HL-60 (cell line): Measurements from ENCODE around the gene KCMF1.

ENCODE experiments used
- CTCF ChIP-seq: IDR thresholded peaks from one replicate; pipeline ENCODE4 v1.5.1; 2011; ENCODE audit warnings: low read length, control low read depth, inconsistent platforms; ENCODE audit not compliant: insufficient read depth
- GABPA ChIP-seq: IDR thresholded peaks from 2 replicates; pipeline ENCODE4 v1.6.1; 2012; ENCODE audit warnings: low read depth
- TF ChIP-seq, protein P1 (sequence below): IDR thresholded peaks from 2 replicates; pipeline ENCODE4 v1.6.1; 2012; ENCODE audit warnings: low read depth; ENCODE audit not compliant: insufficient replicate concordance

GRCh38 chr2:85032621-85033020 lies 61.7 kb downstream of the KCMF1 start:
- TF ChIP-seq CTCF (no peak), GABPA (no peak)
- TF ChIP-seq, protein P1, sequence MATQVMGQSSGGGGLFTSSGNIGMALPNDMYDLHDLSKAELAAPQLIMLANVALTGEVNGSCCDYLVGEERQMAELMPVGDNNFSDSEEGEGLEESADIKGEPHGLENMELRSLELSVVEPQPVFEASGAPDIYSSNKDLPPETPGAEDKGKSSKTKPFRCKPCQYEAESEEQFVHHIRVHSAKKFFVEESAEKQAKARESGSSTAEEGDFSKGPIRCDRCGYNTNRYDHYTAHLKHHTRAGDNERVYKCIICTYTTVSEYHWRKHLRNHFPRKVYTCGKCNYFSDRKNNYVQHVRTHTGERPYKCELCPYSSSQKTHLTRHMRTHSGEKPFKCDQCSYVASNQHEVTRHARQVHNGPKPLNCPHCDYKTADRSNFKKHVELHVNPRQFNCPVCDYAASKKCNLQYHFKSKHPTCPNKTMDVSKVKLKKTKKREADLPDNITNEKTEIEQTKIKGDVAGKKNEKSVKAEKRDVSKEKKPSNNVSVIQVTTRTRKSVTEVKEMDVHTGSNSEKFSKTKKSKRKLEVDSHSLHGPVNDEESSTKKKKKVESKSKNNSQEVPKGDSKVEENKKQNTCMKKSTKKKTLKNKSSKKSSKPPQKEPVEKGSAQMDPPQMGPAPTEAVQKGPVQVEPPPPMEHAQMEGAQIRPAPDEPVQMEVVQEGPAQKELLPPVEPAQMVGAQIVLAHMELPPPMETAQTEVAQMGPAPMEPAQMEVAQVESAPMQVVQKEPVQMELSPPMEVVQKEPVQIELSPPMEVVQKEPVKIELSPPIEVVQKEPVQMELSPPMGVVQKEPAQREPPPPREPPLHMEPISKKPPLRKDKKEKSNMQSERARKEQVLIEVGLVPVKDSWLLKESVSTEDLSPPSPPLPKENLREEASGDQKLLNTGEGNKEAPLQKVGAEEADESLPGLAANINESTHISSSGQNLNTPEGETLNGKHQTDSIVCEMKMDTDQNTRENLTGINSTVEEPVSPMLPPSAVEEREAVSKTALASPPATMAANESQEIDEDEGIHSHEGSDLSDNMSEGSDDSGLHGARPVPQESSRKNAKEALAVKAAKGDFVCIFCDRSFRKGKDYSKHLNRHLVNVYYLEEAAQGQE, result no peak
